Astrocyte (in vitro differentiated cells and primary cell): ENCODE data around the gene TOB2. TPM values are rescaled to one million over a fixed set of nuclear protein-coding genes. Genes with fewer than 3 reads are reported as not detected.

Experiments
- DNase-seq: peaks from one replicate; pipeline ENCODE4 v3.0.0-alpha.2; 2010; ENCODE audit warnings: low read depth
- FAIRE-seq: peaks from 2 replicates; lab custom pipeline; 2011; peaks lifted over from hg19 to GRCh38; lab: Jason Lieb, UNC
- H2AFZ ChIP-seq: 2 replicates; pipeline ENCODE4 v1.6.0; 2012; ENCODE audit warnings: low read depth, low read length, inconsistent platforms
- H3K27ac ChIP-seq: 2 replicates; pipeline ENCODE4 v1.5.1; 2011; ENCODE audit warnings: low read depth, low read length, inconsistent platforms
- H3K27me3 ChIP-seq: 2 replicates; pipeline ENCODE4 v1.6.0; 2011; ENCODE audit warnings: low read length, inconsistent platforms; ENCODE audit not compliant: insufficient read depth
- H3K36me3 ChIP-seq: 2 replicates; pipeline ENCODE4 v1.5.1; 2011; ENCODE audit warnings: low read length, inconsistent platforms; ENCODE audit not compliant: insufficient read depth
- H3K4me1 ChIP-seq: 2 replicates; pipeline ENCODE4 v1.5.1; 2011; ENCODE audit warnings: low read length, inconsistent platforms; ENCODE audit not compliant: insufficient read depth
- H3K4me2 ChIP-seq: 2 replicates; pipeline ENCODE4 v1.6.0; 2012; ENCODE audit warnings: low read length, inconsistent platforms
- H3K4me3 ChIP-seq: 2 replicates; pipeline ENCODE4 v1.5.1; 2011; ENCODE audit warnings: low read depth, mild to moderate bottlenecking, low read length, inconsistent platforms; ENCODE audit not compliant: insufficient read depth
- H3K79me2 ChIP-seq: 2 replicates; pipeline ENCODE4 v1.6.0; 2012; ENCODE audit warnings: mild to moderate bottlenecking, low read length, inconsistent platforms; ENCODE audit not compliant: insufficient read depth
- H3K9ac ChIP-seq: 2 replicates; pipeline ENCODE4 v1.6.0; 2012; ENCODE audit warnings: mild to moderate bottlenecking, low read length, inconsistent platforms
- H3K9me3 ChIP-seq: 2 replicates; pipeline ENCODE4 v1.5.1; 2012; ENCODE audit warnings: low read depth, mild to moderate bottlenecking, low read length, inconsistent platforms; ENCODE audit not compliant: insufficient read depth
- H4K20me1 ChIP-seq: 2 replicates; pipeline ENCODE4 v1.6.0; 2012; ENCODE audit warnings: low read length, inconsistent platforms; ENCODE audit not compliant: insufficient read depth
- H3K27ac Mint-ChIP-seq: one replicate; pipeline ENCODE4 v1.8.0; 2021; ENCODE audit warnings: mild to moderate bottlenecking, mixed read lengths; ENCODE audit not compliant: unreplicated experiment
- H3K27me3 Mint-ChIP-seq: one replicate; pipeline ENCODE4 v1.8.0; 2021; ENCODE audit warnings: low read depth, mixed read lengths; ENCODE audit not compliant: unreplicated experiment
- H3K36me3 Mint-ChIP-seq: one replicate; pipeline ENCODE4 v1.8.0; 2021; ENCODE audit warnings: low read depth, mixed read lengths; ENCODE audit not compliant: unreplicated experiment
- H3K4me1 Mint-ChIP-seq: one replicate; pipeline ENCODE4 v1.8.0; 2021; ENCODE audit warnings: low read depth, mixed read lengths; ENCODE audit not compliant: unreplicated experiment
- H3K4me3 Mint-ChIP-seq: one replicate; pipeline ENCODE4 v1.8.0; 2021; ENCODE audit warnings: mild to moderate bottlenecking, moderate library complexity, mixed read lengths; ENCODE audit not compliant: unreplicated experiment
- H3K9me3 Mint-ChIP-seq: one replicate; pipeline ENCODE4 v1.8.0; 2021; ENCODE audit warnings: mild to moderate bottlenecking, mixed read lengths; ENCODE audit not compliant: unreplicated experiment
- CTCF ChIP-seq: IDR thresholded peaks from 2 replicates; pipeline ENCODE4 v1.5.1; 2011; ENCODE audit warnings: low read depth, mild to moderate bottlenecking, inconsistent platforms, low read length, moderate library complexity; ENCODE audit not compliant: insufficient read depth
- EZH2 ChIP-seq: IDR thresholded peaks from 2 replicates; pipeline ENCODE4 v1.6.1; 2012; ENCODE audit warnings: mild to moderate bottlenecking, low read length, inconsistent platforms; ENCODE audit not compliant: insufficient read depth
- total RNA-seq: library from RNA; stranded (reverse); gene quantifications from 2 replicates; pipeline ENCODE4 v1.2.1, GENCODE V29; 2021

The TOB2 gene
- total RNA-seq, 1 donor from 2014 or later: 54.6 TPM

GRCh38 chr22:41407433-41407832 lies 39.2 kb downstream of the TOB2 start:
- Histone ChIP-seq H3K79me2 (no peaks in the 10 kb centered on the region), H3K4me3 (no peak overlapping the region), H3K36me3 (no peaks in the 10 kb centered on the region), H3K4me2 (no peak overlapping the region), H3K27me3 (no peaks in the 10 kb centered on the region), H3K4me1 (peaks cover under 1% of the 10 kb centered on the region), H2AFZ (no peak overlapping the region), H3K9me3 (no peaks in the 10 kb centered on the region), H3K27ac (no peak overlapping the region), H4K20me1 (no peaks in the 10 kb centered on the region), H3K9ac (no peak overlapping the region)
- H3K27me3 Mint-ChIP-seq: peaks cover 2% of the 10 kb centered on the region
- DNase-seq: no peak
- FAIRE-seq: no peak
- H3K4me1 Mint-ChIP-seq: no peaks in the 10 kb centered on the region
- no peaks in the 10 kb centered on the region for H3K36me3 Mint-ChIP-seq
- no peaks in the 10 kb centered on the region for H3K9me3 Mint-ChIP-seq
- H3K4me3 Mint-ChIP-seq: no peak overlapping the region
- TF ChIP-seq CTCF (no peak), EZH2 (no peak)
- H3K27ac Mint-ChIP-seq: no peak overlapping the region

GRCh38 chr22:41406410-41406809 lies 40.2 kb downstream of the TOB2 start:
- Histone ChIP-seq H3K27ac (no peak overlapping the region), H3K4me1 (peaks cover 9% of the 10 kb centered on the region), H3K36me3 (no peaks in the 10 kb centered on the region), H3K79me2 (no peaks in the 10 kb centered on the region), H4K20me1 (no peaks in the 10 kb centered on the region), H3K9ac (no peak overlapping the region), H3K9me3 (no peaks in the 10 kb centered on the region), H3K27me3 (no peaks in the 10 kb centered on the region), H2AFZ (no peak overlapping the region), H3K4me3 (no peak overlapping the region), H3K4me2 (no peak overlapping the region)
- no peak overlapping the region for H3K27ac Mint-ChIP-seq
- no peaks in the 10 kb centered on the region for H3K4me1 Mint-ChIP-seq
- no peaks in the 10 kb centered on the region for H3K36me3 Mint-ChIP-seq
- no peak for TF ChIP-seq CTCF
- TF ChIP-seq EZH2: no peak
- no peak for DNase-seq
- no peak overlapping the region for H3K4me3 Mint-ChIP-seq
- peaks cover 2% of the 10 kb centered on the region for H3K27me3 Mint-ChIP-seq
- H3K9me3 Mint-ChIP-seq: no peaks in the 10 kb centered on the region
- FAIRE-seq: no peak

- DNase-seq: no peak
- H3K4me3 Mint-ChIP-seq: no peak overlapping the region
- H3K9me3 ChIP-seq: no peaks in the 10 kb centered on the region
- H3K4me1 Mint-ChIP-seq: no peaks in the 10 kb centered on the region
- no peak overlapping the region for H3K9ac ChIP-seq
- H3K36me3 ChIP-seq: no peaks in the 10 kb centered on the region
- FAIRE-seq: no peak
- peaks cover 9% of the 10 kb centered on the region for H3K4me1 ChIP-seq
- no peak overlapping the region for H3K4me3 ChIP-seq
- H3K27ac Mint-ChIP-seq: no peak overlapping the region
- no peaks in the 10 kb centered on the region for H3K79me2 ChIP-seq
- no peak overlapping the region for H3K4me2 ChIP-seq
- H3K27me3 Mint-ChIP-seq: peaks cover 2% of the 10 kb centered on the region
- H2AFZ ChIP-seq: no peak overlapping the region
- no peaks in the 10 kb centered on the region for H3K27me3 ChIP-seq
- no peaks in the 10 kb centered on the region for H3K36me3 Mint-ChIP-seq
- no peaks in the 10 kb centered on the region for H4K20me1 ChIP-seq
- TF ChIP-seq CTCF (no peak), EZH2 (no peak)
- H3K27ac ChIP-seq: no peak overlapping the region
- no peaks in the 10 kb centered on the region for H3K9me3 Mint-ChIP-seq
These were observed 41.0 kb downstream of the TOB2 start for GRCh38 chr22:41405588-41405987.
